HG03354 (cell line): ENCODE measurements around the gene SEPTIN3.
A peak's percentile ranks its signal among the peaks of the same experiment; 100 is the strongest.

Experiments used
- ATAC-seq: cut with Tn5 transposase; IDR thresholded peaks from one replicate; pipeline ENCODE4 v1.9.1; 2021; ENCODE audit warnings: mild to moderate bottlenecking; ENCODE audit not compliant: unreplicated experiment, poor library complexity, severe bottlenecking

SEPTIN3 gene

GRCh38 chr22:41971431-41971830 lies 2.2 kb downstream of the SEPTIN3 start:
- no peak for ATAC-seq

- ATAC-seq = no peak
Observed at GRCh38 chr22:41974691-41975290, 5.5 kb downstream of the SEPTIN3 start.

- no peak for ATAC-seq
Observed at GRCh38 chr22:41975299-41976069, 6.2 kb downstream of the SEPTIN3 start.

GRCh38 chr22:41976070-41976901 lies 7.0 kb downstream of the SEPTIN3 start:
- no peak for ATAC-seq

GRCh38 chr22:41976961-41977566 lies 7.8 kb downstream of the SEPTIN3 start:
- no peak for ATAC-seq

- no peak for ATAC-seq
Observed at GRCh38 chr22:41978732-41979131, 9.5 kb downstream of the SEPTIN3 start.

- ATAC-seq = no peak
Observed at GRCh38 chr22:41979423-41980250, 10.4 kb downstream of the SEPTIN3 start.

- ATAC-seq = no peak
Observed at GRCh38 chr22:41982865-41983264, 13.6 kb downstream of the SEPTIN3 start.

- ATAC-seq = no peak
Observed at GRCh38 chr22:41983513-41984405, 14.5 kb downstream of the SEPTIN3 start.

- no peak for ATAC-seq
Observed at GRCh38 chr22:41987276-41987675, 18.0 kb downstream of the SEPTIN3 start.

- no peak for ATAC-seq
Observed at GRCh38 chr22:41989246-41989645, 20.0 kb downstream of the SEPTIN3 start.

GRCh38 chr22:41991111-41991510 lies 21.9 kb downstream of the SEPTIN3 start:
- no peak for ATAC-seq

GRCh38 chr22:41992496-41992895 lies 23.3 kb downstream of the SEPTIN3 start:
- no peak for ATAC-seq

- ATAC-seq = no peak
Observed at GRCh38 chr22:41995211-41995610, 26.0 kb downstream of the SEPTIN3 start.

- ATAC-seq = no peak
Observed at GRCh38 chr22:41996826-41997225, 27.6 kb downstream of the SEPTIN3 start.

- peak; percentile 79 for ATAC-seq
Observed at GRCh38 chr22:41998361-41999261, 29.4 kb downstream of the SEPTIN3 start, which contains the start of gene WBP2NL. WBP2NL (plus strand) TSS chr22:41998788; CDS start chr22:41998819, 31 bp downstream.

GRCh38 chr22:42000466-42000865 lies 31.2 kb downstream of the SEPTIN3 start:
- no peak for ATAC-seq
